H9 (cell line): ENCODE measurements around the gene CENPO. TPM values are rescaled to one million over a fixed set of nuclear protein-coding genes. Genes with fewer than 3 reads are reported as not detected.
A peak's percentile ranks its signal among the peaks of the same experiment; 100 is the strongest.

Experiments used
- DNase-seq: peaks from one replicate; pipeline ENCODE4 v3.0.0-alpha.2; 2017
- H2AFZ ChIP-seq: one replicate; pipeline ENCODE4 v1.6.1; 2013; ENCODE audit warnings: mild to moderate bottlenecking, low read length, control low read depth, moderate library complexity
- H2AK5ac ChIP-seq: 2 replicates; pipeline ENCODE4 v1.6.1; 2013; ENCODE audit warnings: low read length, control low read depth, mixed read lengths; ENCODE audit not compliant: insufficient read length
- H2BK120ac ChIP-seq: one replicate; pipeline ENCODE4 v1.6.1; 2013; ENCODE audit warnings: low read depth, mild to moderate bottlenecking, low read length, control low read depth, inconsistent platforms; ENCODE audit not compliant: poor library complexity, severe bottlenecking
- H2BK12ac ChIP-seq: 2 replicates; pipeline ENCODE4 v1.6.1; 2013; ENCODE audit warnings: low read length, control low read depth, mixed read lengths, low read depth; ENCODE audit not compliant: insufficient read length
- H2BK15ac ChIP-seq: 2 replicates; pipeline ENCODE4 v1.6.1; 2013; ENCODE audit warnings: low read depth, low read length, control low read depth
- H2BK20ac ChIP-seq: one replicate; pipeline ENCODE4 v1.6.1; 2013; ENCODE audit warnings: low read depth, mild to moderate bottlenecking, low read length, control low read depth, inconsistent platforms; ENCODE audit not compliant: poor library complexity, severe bottlenecking
- H2BK5ac ChIP-seq: 2 replicates; pipeline ENCODE4 v1.6.1; 2013; ENCODE audit warnings: low read length, control low read depth, mixed read lengths; ENCODE audit not compliant: insufficient read length
- H3K14ac ChIP-seq: 2 replicates; pipeline ENCODE4 v1.6.1; 2013; ENCODE audit warnings: low read length, control low read depth; ENCODE audit not compliant: insufficient read depth
- H3K18ac ChIP-seq: 2 replicates; pipeline ENCODE4 v1.6.1; 2013; ENCODE audit warnings: low read depth, mild to moderate bottlenecking, mixed read lengths, low read length, control low read depth; ENCODE audit not compliant: insufficient read length
- H3K23ac ChIP-seq: 2 replicates; pipeline ENCODE4 v1.6.1; 2013; ENCODE audit warnings: low read length, control low read depth, mixed read lengths, low read depth; ENCODE audit not compliant: insufficient read length
- H3K23me2 ChIP-seq: 2 replicates; pipeline ENCODE4 v1.6.1; 2013; ENCODE audit warnings: low read depth, mild to moderate bottlenecking, mixed read lengths, low read length, control low read depth; ENCODE audit not compliant: insufficient read length, poor library complexity, severe bottlenecking
- H3K27ac ChIP-seq: 2 replicates; pipeline ENCODE4 v1.5.1; 2013; ENCODE audit warnings: low read length, control low read depth, mixed read lengths, low read depth; ENCODE audit not compliant: insufficient read length
- H3K27me3 ChIP-seq: 2 replicates; pipeline ENCODE4 v1.6.1; 2013; ENCODE audit warnings: low read length, control low read depth, inconsistent platforms; ENCODE audit not compliant: insufficient read depth
- H3K4ac ChIP-seq: 2 replicates; pipeline ENCODE4 v1.6.1; 2013; ENCODE audit warnings: low read depth, mild to moderate bottlenecking, control low read depth, inconsistent platforms, low read length, moderate library complexity
- H3K4me1 ChIP-seq: 2 replicates; pipeline ENCODE4 v1.6.1; 2013; ENCODE audit warnings: low read length, control low read depth, inconsistent platforms; ENCODE audit not compliant: insufficient read depth
- H3K4me2 ChIP-seq: 2 replicates; pipeline ENCODE4 v1.6.1; 2013; ENCODE audit warnings: low read length, control low read depth, mixed read lengths; ENCODE audit not compliant: insufficient read length, insufficient read depth
- H3K56ac ChIP-seq: 2 replicates; pipeline ENCODE4 v1.6.1; 2013; ENCODE audit warnings: low read depth, mild to moderate bottlenecking, mixed read lengths, low read length, control low read depth; ENCODE audit not compliant: insufficient read length
- H3K79me1 ChIP-seq: 2 replicates; pipeline ENCODE4 v1.6.1; 2013; ENCODE audit warnings: low read depth, mild to moderate bottlenecking, moderate library complexity, low read length, control low read depth, inconsistent platforms; ENCODE audit not compliant: insufficient read depth, poor library complexity, severe bottlenecking
- H3K79me2 ChIP-seq: 2 replicates; pipeline ENCODE4 v1.6.1; 2013; ENCODE audit warnings: low read length, control low read depth, inconsistent platforms; ENCODE audit not compliant: insufficient read depth
- H3K9ac ChIP-seq: 2 replicates; pipeline ENCODE4 v1.6.1; 2013; ENCODE audit warnings: low read length, control low read depth, mixed read lengths; ENCODE audit not compliant: insufficient read length; ENCODE audit errors: extremely low read depth
- H3K9me3 ChIP-seq: one replicate; pipeline ENCODE4 v1.6.1; 2013; ENCODE audit warnings: low read depth, low read length, inconsistent platforms; ENCODE audit not compliant: control insufficient read depth
- H3T11ph ChIP-seq: one replicate; pipeline ENCODE4 v1.6.1; 2013; ENCODE audit warnings: mild to moderate bottlenecking, low read length, control low read depth, inconsistent platforms
- H4K20me1 ChIP-seq: one replicate; pipeline ENCODE4 v1.6.1; 2013; ENCODE audit not compliant: control insufficient read depth, insufficient read length, insufficient read depth
- H4K5ac ChIP-seq: 2 replicates; pipeline ENCODE4 v1.6.1; 2013; ENCODE audit warnings: low read depth, mild to moderate bottlenecking, mixed read lengths, low read length, control low read depth; ENCODE audit not compliant: insufficient read length
- H4K8ac ChIP-seq: replicated peaks from 2 replicates; pipeline ENCODE4 v1.6.1; 2013; ENCODE audit warnings: low read length, control low read depth, mixed read lengths, low read depth; ENCODE audit not compliant: insufficient read length
- H4K91ac ChIP-seq: 2 replicates; pipeline ENCODE4 v1.6.1; 2013; ENCODE audit warnings: low read depth, mild to moderate bottlenecking, moderate library complexity, mixed read lengths, low read length, control low read depth; ENCODE audit not compliant: insufficient read length
- H3K27ac Mint-ChIP-seq, 3 experiments: 2 replicates in 2 of 3; 3 replicates in 1 of 3; pipeline ENCODE4 v1.8.0; 2020 to 2021; ENCODE audit warnings: mixed read lengths in 3 of 3, mild to moderate bottlenecking in 1 of 3, moderate library complexity in 1 of 3
- H3K27me3 Mint-ChIP-seq: 2 replicates; pipeline ENCODE4 v1.8.0; 2021; ENCODE audit warnings: low read depth, mild to moderate bottlenecking, moderate library complexity, mixed read lengths
- H3K36me3 Mint-ChIP-seq, 3 experiments: 2 replicates in 2 of 3; 3 replicates in 1 of 3; pipeline ENCODE4 v1.8.0; 2020 to 2021; ENCODE audit warnings: low read depth in 3 of 3, mixed read lengths in 3 of 3; ENCODE audit not compliant: insufficient read depth in 1 of 3
- H3K4me1 Mint-ChIP-seq, 2 experiments: 2 replicates each; pipeline ENCODE4 v1.8.0; 2020; ENCODE audit warnings: mixed read lengths in 2 of 2
- H3K4me3 Mint-ChIP-seq, 2 experiments: 2 replicates in 1 of 2; 3 replicates in 1 of 2; pipeline ENCODE4 v1.8.0; 2020 to 2021; ENCODE audit warnings: mild to moderate bottlenecking in 2 of 2, mixed read lengths in 2 of 2, moderate library complexity in 1 of 2
- H3K9me3 Mint-ChIP-seq, 2 experiments: 2 replicates in 1 of 2; 3 replicates in 1 of 2; pipeline ENCODE4 v1.8.0; 2020; ENCODE audit warnings: mild to moderate bottlenecking in 2 of 2, mixed read lengths in 2 of 2, moderate library complexity in 1 of 2
- CTCF ChIP-seq: fragments of 200-600 bp; sonication (generic); conservative IDR thresholded peaks from 3 replicates; pipeline ENCODE4 v1.8.0; 2021; ENCODE audit warnings: antibody characterized with exemption, mild to moderate bottlenecking
- WGBS: extraction: QIAGEN DNeasy Blood & Tissue Kit; methylation state at CpG from one replicate; pipeline ENCODE4 v1.1.7; 2013; ENCODE audit warnings: missing lambda C conversion rate, low lambda C conversion rate, mixed read lengths; ENCODE audit not compliant: insufficient read length; ENCODE audit errors: extremely low coverage; 5-methylcytosine and 5-hydroxymethylcytosine counted together
- total RNA-seq: library from RNA; stranded (reverse); gene quantifications from 2 replicates; pipeline ENCODE4 v1.2.1, GENCODE V29; 2021

Gene CENPO
- total RNA-seq, 1 experiment from 2014 or later = 49.5 TPM

- Histone ChIP-seq H2BK20ac (no peak overlapping the region), H3T11ph (no peak overlapping the region), H2BK5ac (no peak overlapping the region), H2BK15ac (no peak overlapping the region), H2BK12ac (no peak overlapping the region), H3K9me3 (no peaks in the 10 kb centered on the region), H3K23ac (no peak overlapping the region), H3K23me2 (no peaks in the 10 kb centered on the region), H3K79me1 (no peaks in the 10 kb centered on the region), H4K5ac (no peak overlapping the region), H4K8ac (no peak overlapping the region), H3K4me2 (no peak overlapping the region), H2AK5ac (no peak overlapping the region), H2BK120ac (no peak overlapping the region), H3K56ac (no peak overlapping the region), H3K27ac (no peak overlapping the region), H3K14ac (no peak overlapping the region), H3K79me2 (no peaks in the 10 kb centered on the region), H3K4ac (no peak overlapping the region), H4K91ac (no peak overlapping the region), H4K20me1 (no peaks in the 10 kb centered on the region), H3K4me1 (peaks cover 2% of the 10 kb centered on the region; the same call in 1 of the 2 replicates), H3K9ac (no peak overlapping the region), H3K27me3 (no peaks in the 10 kb centered on the region), H3K18ac (no peak overlapping the region), H2AFZ (no peak overlapping the region)
- H3K27ac Mint-ChIP-seq = peak overlapping the region in 1 of 3 experiments; percentile 70; a peak in 3 of 7 replicates
- no CpG with 5 or more reads among the region's 32 CpGs for WGBS
- TF ChIP-seq CTCF = no peak
- peaks cover 40 to 46% (median 42%) of the 10 kb centered on the region in 3 experiments for H3K36me3 Mint-ChIP-seq
- DNase-seq = no peak
- no peak overlapping the region for H3K4me3 Mint-ChIP-seq
- H3K4me1 Mint-ChIP-seq = peaks cover 22% of the 10 kb centered on the region in 2 experiments
- H3K9me3 Mint-ChIP-seq = peaks cover 0 to 7% of the 10 kb centered on the region in 2 experiments; a peak in 3 of 5 replicates
- H3K27me3 Mint-ChIP-seq = no peaks in the 10 kb centered on the region; the same call in none of the 2 replicates
Observed at GRCh38 chr2:24833821-24834732, 40.9 kb downstream of the CENPO start.
